ENCODE measurements around the gene ZNF19.
"Not testable (repeated sequence)": the region's sequence is repeated elsewhere in the genome, so short reads cannot be mapped to it uniquely, and the experiment has no call there.

The ZNF19 gene

GRCh38 chr16:71524566-71525553, 35.7 kb upstream of the ZNF19 start:
- no peak for TF ChIP-seq CTCF (IDR thresholded peaks at IDR 0.05)
- no peak for TF ChIP-seq ZFX (IDR thresholded peaks at IDR 0.05; ENCODE audit: borderline replicate concordance)
- no peak overlapping the region for H3K27ac ChIP-seq

- TF ChIP-seq CTCF (IDR thresholded peaks at IDR 0.05) (no peak), ZFX (IDR thresholded peaks at IDR 0.05; ENCODE audit: borderline replicate concordance) (no peak)
- H3K27ac ChIP-seq, result no peak overlapping the region
Measured at GRCh38 chr16:71520550-71520949, 31.4 kb upstream of the ZNF19 start.

- H3K27ac ChIP-seq, result no peak overlapping the region
- TF ChIP-seq CTCF (IDR thresholded peaks at IDR 0.05), result no peak
- TF ChIP-seq ZFX (IDR thresholded peaks at IDR 0.05; ENCODE audit: borderline replicate concordance), result no peak
Measured at GRCh38 chr16:71515026-71515425, 25.9 kb upstream of the ZNF19 start.

- TF ChIP-seq ZFX (IDR thresholded peaks at IDR 0.05; ENCODE audit: borderline replicate concordance) (no peak), CTCF (IDR thresholded peaks at IDR 0.05) (no peak)
- H3K27ac ChIP-seq, result no peak overlapping the region
Measured at GRCh38 chr16:71514476-71514875, 25.4 kb upstream of the ZNF19 start.

- TF ChIP-seq CTCF (IDR thresholded peaks at IDR 0.05), result no peak
- TF ChIP-seq ZFX (IDR thresholded peaks at IDR 0.05; ENCODE audit: borderline replicate concordance), result no peak
- no peak overlapping the region for H3K27ac ChIP-seq
Measured at GRCh38 chr16:71513302-71513701, 24.2 kb upstream of the ZNF19 start.

- H3K27ac ChIP-seq, result no peak overlapping the region
- TF ChIP-seq CTCF (IDR thresholded peaks at IDR 0.05), result no peak
- no peak for TF ChIP-seq ZFX (IDR thresholded peaks at IDR 0.05; ENCODE audit: borderline replicate concordance)
Measured at GRCh38 chr16:71507061-71507460, 17.9 kb upstream of the ZNF19 start.

- TF ChIP-seq CTCF (IDR thresholded peaks at IDR 0.05), result no peak
- TF ChIP-seq ZFX (IDR thresholded peaks at IDR 0.05; ENCODE audit: borderline replicate concordance), result no peak
- no peak overlapping the region for H3K27ac ChIP-seq
Measured at GRCh38 chr16:71504901-71505300, 15.8 kb upstream of the ZNF19 start.

GRCh38 chr16:71504051-71504450, 14.9 kb upstream of the ZNF19 start:
- not testable (repeated sequence) for H3K27ac ChIP-seq

Measured in 22Rv1 (cell line).